Measurements from ENCODE around the gene MLLT3.

GRCh38 chr9:20476912-20477521 lies 145.3 kb downstream of the MLLT3 start:
- TF ChIP-seq CTCF (IDR thresholded peaks at IDR 0.05) (no peak), MAX (CRISPR knock-in tag; IDR thresholded peaks at IDR 0.05) (no peak), CREB1 (CRISPR knock-in tag; IDR thresholded peaks at IDR 0.05) (no peak), ETV6 (CRISPR knock-in tag; IDR thresholded peaks at IDR 0.05) (no peak), ZNF416 (CRISPR knock-in tag; IDR thresholded peaks at IDR 0.05) (no peak), NR3C1 (CRISPR knock-in tag; conservative IDR thresholded peaks at IDR 0.05; ENCODE audit: low read depth) (no peak), SP1 (CRISPR knock-in tag; conservative IDR thresholded peaks at IDR 0.05) (no peak)
